Limb (tissue), 2 donors: Measurements from ENCODE around the gene NUDT21.
"Not testable (repeated sequence)": the region's sequence is repeated elsewhere in the genome, so short reads cannot be mapped to it uniquely, and the experiment has no call there.

ENCODE experiments used
- DNase-seq, 2 donors: peaks; one replicate each; pipeline ENCODE4 v3.0.0-alpha.2; 2016; ENCODE audit errors: extremely low spot score in 2 of 2

Gene NUDT21

GRCh38 chr16:56380778-56381485, 70.2 kb downstream of the NUDT21 start:
- not testable (repeated sequence) for DNase-seq
